T-helper 22 cell (primary cell): ENCODE measurements around the gene BLVRB.
A peak's percentile ranks its signal among the peaks of the same experiment; 100 is the strongest.
"Not testable (repeated sequence)": the region's sequence is repeated elsewhere in the genome, so short reads cannot be mapped to it uniquely, and the experiment has no call there.

Source experiments
- DNase-seq: peaks from one replicate; pipeline ENCODE4 v3.0.0-alpha.2; 2020; ENCODE audit warnings: low read depth

Gene BLVRB

DNA sequence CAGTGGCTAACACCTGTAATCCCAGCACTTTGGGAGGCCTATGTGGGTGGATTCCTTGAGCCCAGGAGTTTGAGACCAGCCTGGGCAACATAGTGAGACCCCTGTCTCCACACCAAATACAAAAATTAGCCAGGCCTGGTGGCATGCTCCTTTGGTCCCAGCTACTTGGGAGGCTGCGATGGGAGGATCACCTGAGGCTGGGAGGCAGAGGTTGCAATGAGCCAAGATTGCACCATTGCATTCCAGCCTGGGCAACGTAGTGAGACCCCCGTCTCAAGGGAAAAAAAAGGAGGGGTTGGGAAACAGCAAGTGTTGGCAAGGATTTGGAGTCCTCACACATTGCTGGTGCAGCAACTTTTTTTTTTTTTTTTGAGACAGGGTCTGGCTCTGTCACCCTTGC, 20.5 kb upstream of the BLVRB start:
- no peak for DNase-seq

DNA sequence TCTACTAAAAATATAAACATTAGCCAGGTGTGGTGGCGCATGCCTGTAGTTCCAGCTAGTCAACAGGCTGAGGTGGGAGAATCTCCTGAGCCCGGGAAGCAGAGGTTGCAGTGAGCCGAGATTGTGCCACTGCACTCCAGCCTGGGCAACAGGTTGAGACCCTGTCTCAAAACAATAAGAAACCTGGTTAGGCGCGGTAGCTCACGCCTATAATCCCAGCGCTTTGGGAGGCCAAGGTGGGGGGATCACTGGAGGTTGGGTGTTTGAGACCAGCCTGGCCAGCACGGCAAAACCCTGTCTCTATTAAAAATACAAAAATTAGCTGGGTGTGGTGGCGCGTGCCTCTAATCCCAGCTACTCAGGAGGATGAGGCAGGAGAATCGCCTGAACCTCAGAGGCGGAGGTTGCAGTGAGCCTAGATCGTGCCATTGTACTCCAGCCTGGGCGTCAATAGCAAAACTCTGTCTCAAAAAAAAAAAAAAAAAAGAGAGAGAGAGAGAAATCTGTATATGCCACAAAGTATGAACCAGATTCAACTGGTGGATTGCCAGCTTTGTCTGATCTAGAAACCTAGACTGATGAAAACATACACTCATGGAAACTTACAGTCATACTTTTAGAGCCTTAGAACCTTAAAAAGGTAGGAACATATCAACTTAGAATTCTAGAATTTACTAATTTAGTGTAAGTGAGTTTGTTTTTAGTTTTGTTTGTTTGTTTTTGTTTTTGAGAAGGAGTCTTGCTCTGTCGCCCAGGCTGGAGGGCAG, 10.5 kb upstream of the BLVRB start:
- DNase-seq: not testable (repeated sequence)

DNA sequence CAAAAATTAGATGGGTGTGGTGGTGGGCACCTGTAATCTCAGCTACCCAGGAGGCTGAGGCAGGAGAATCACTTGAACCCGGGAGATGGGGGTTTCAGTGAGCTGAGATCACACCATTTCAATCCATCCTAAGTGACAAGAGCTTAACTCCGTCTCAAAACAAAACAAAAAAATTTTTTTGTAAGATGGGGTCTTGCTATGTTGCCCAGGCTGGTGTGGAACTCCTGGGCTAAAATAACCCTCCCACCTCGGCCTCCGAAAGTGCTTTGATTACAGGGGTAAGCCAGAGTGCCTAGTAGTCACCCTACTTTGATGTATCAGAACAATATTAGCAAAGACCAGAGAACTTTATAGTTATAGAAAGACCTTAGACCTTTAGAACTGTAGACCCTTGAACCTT, 9.2 kb upstream of the BLVRB start:
- DNase-seq: no peak

DNA sequence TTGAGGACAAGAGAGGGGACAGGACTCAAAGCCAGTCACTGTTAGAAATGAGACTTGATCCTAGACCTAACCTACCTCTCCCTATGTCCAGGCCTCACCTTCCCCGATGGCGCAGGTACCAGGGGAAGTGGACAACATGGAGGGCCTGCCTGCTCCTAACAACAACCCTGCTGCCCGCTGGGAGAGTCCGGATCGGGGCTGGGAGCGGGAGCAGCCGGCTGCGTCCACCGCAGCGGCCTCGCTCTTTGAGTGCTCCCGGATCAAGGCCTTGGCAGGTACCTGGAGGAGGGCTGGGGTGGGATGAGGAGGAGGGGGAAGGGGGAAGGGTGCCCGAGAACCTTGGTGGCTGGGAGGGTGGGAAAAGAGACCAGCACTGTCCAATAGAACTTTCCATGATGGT, 7.0 kb upstream of the BLVRB start:
- no peak for DNase-seq

DNA sequence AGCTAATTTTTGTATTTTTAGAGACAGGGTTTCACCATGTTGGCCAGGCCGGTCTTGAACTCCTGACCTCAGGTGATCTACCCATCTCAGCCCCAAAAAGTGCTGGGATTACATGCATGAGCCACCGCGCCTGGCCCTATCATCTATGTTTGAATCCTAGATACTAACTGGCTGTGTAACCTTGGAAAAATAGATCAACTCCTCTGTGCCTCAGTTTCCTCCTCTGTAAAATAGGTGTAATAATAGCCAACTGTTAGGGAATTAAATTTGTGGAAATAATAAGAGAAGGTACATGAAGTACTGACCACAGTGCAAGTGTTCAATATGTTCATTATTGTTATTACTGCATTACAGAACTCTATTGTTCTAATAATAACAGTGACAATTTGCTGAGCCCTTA, 5.6 kb upstream of the BLVRB start:
- no peak for DNase-seq

DNA sequence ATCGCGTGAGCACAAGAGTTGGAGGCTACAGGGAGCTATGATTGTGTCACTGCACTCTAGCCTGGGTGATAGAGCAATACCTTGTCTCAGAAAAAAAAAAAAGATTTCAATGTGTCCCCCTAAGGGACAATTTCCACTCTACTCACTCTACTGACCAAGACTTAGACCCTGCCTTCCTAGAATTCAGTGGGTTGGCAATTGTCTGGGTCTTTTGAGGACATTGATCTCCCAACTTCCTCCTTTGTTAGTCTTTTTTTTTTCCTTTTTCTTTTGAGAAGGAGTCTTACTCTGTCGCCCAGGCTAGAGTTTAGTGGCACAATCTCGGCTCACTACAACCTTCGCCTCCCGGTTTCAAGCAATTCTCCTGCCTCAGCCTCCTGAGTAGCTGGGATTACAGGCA, 3.5 kb upstream of the BLVRB start:
- no peak for DNase-seq

DNA sequence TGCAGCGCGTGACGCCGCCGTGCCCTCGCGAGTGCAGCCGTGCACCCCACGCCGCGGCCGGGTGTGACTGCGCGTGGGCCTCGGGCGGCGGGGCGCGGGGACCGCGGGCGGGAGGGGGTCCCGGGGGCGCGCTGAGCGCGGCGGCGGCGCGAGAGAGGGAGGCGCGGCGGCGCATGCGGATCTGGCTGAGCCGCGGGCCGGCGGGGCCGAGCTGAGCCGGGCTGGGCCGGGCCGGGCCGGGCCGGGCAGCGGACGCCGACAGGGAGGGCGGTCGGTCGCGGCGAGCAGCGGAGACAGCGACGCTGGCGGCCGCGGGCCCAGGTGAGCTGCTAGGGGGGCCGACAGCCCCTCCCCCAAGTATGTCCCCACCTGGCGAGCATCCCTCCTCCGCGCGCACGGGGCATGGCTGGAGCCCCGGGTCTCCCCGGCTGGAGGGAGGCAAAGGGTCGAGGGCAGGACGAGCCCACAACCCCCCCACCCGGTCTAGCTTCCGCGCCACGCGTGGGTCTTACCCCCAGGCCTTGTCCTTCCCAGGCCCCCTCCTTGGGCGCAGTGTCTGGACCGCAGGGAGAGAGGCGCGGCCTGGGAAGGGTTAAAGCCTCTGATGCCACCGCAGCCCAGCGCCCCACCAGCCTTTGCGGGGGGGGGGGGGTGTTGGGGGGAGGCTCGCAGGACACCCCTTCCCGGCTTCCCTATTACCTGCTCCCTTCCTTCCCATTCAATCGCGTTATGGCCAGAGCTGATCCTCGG, 1.6 kb upstream of the BLVRB start, which contains the start of gene SPTBN4:
TSS of gene SPTBN4 (plus strand) at position 17 of the 750 bp plus-strand sequence. CDS start 5,621 bp downstream, outside the sequence.
- no peak for DNase-seq

DNA sequence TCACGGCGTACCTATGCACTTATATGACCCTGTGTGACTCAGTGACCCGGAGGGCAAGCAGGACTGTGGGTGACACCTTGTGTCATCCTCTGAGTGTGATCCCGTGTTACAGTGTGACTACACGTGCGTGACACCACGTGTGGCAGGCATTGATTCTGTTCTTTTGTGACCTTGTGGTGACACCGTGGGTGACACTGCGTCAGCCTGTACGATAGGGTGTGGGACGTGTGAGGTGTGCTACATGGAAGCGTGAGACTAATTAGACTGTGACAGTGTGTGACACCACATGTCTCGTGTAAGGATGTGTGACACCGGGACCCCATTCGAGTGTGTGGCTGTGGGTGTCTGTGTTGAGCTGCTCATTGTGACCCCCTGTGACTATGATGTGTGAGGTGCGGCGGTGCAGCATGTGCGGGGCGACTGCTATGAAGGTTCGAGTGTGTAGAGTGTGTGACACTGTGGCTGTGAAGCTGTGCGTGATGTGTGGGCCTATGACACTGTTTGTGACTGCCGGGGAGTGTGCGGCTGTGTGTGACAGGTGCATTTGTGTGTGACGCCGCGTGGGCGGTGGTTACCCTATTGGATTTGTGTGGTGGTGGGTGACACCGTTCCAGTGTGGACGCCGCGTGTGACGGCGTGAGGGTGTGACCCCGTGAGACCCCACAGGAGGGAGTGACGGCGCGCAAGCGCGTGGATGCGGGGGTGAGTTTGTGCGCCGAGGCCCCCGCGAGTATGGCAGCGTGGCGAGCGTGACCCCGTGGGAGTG, 857 bp upstream of the BLVRB start:
- DNase-seq: peak; percentile 76

DNA sequence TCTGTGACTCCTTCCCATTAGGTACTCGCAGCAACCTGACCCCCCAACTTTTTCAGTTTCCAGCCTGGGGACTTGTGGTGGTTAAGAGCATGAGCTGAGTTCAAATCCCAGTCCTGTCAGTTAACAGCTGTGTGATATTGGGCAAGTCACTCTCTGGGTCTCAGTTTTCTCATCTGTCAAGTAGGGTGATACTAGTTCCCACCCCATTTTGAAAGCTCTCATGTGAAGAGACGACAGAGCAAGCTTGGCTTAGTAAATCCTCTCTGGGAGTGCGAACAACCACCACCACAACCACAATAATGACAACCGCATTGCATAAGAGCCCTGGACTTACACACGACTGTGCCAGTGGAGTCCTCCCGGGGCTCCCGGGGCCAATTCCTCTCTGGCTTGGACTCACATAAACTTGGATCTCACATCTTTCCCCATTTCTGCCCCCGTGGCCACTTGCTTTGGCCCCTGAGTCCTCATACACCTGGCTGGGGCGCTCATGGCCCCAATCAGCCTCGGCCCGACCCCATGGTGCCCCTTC, 454 bp downstream of the BLVRB start:
- no peak for DNase-seq

DNA sequence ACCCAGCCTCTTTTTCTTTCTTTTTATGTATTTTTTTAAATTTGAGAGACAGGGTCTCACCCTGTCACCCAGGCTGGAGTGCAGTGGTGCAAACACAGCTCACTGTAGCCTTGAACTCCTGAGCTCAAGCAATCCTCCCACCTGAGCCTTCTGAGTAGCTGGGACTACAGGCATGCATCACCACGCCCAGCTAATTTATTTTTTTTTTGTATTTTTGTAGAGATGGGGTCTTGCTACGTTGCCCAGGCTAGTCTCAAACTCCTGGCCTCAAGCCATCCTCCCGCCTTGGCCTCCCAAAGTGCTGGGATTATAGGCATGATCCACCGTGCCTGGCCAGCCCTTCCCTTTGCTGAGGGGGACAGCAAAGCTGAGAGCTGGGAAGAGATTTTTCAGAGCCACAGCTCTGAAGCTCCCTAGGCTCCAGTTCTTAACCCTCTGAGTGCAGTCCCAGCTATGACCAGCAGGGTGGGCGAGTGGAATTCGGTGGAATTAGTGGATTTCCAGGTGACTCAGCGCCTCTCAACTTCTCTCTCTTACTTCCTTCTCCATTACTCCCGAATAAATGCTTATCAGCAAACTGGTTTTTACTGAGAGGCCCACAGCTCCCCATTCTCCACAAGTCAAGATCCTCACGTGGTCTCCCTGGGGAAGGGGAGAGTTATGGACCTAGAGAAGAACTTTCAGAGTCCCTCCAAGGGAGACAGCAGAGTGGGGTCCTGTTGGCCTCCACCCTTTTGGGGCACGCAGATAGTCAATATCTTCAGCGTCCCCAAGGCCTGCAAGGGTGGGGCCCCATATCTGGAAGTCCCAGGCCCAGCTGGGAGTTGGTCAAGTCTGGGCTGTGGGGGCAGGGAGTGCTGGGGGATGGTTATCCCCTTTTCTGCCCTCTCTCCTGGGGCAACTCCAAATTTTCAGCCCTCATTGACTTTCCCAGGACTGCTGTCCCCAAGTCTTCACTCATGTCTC, 1.2 kb downstream of the BLVRB start:
- DNase-seq: peak; percentile 33

DNA sequence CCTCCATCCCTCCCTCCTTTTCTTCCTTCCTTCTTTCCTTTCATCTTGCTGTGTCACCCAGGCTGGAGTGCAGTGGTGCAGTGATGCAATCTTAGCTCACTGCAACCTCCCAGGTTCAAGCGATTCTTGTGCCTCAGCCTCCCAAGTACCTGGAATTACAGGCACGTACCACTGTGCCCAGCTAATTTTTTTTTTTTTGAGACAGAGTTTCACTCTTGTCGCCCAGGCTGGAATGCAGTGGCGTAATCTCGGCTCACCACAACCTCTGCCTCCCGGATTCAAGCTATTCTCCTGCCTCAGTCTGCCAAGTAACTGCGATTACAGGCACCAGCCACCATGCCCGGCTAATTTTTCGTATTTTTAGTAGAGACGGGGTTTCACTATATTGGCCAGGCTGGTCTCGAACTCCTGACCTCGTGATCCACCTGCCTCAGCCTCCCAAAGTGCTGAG, 1.9 kb downstream of the BLVRB start:
- DNase-seq: not testable (repeated sequence)

DNA sequence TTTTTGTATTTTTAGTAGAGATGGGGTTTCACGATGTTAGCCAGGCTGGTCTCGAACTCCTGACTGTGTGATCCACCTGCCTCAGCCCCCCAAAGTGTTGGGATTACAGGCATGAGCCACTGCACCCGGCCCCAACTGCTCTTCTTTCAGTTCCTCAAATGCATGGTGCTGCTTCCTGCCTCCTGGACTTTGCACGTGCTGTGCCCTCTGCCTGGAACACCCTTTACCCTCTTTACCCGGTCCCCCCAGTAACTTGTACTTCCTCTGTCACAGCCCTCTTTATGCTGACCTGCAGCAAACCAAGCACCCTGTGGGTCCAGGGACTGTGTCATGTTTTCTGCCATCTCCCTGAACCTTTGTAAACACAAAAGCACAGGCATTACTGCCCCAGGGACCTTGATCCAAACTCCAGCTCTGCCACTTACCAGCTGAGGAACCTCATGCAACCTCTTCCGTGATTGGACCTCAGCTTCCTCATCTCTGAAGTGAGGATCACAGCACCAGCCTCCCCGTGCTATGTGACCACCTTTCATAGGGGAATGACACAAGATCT, 3.8 kb downstream of the BLVRB start:
- no peak for DNase-seq

DNA sequence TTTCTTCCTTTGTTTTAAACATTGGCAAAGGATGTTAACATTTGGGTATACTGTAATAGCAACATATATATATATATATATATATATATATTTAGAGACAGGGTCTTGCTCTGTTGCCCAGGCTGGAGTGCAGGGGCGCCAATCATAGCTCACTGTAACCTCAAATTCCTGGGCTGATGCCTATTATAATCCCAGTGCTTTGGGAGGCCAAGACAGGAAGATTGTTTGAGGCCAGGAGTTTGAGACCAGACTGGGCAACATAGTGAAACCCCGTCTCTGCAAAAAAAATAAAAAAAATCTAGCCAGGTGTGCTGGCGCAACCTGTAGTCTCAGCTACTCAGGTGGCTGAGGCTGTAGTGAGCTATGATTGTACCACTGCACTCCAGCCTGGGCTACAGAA, 5.4 kb downstream of the BLVRB start:
- no peak for DNase-seq

DNA sequence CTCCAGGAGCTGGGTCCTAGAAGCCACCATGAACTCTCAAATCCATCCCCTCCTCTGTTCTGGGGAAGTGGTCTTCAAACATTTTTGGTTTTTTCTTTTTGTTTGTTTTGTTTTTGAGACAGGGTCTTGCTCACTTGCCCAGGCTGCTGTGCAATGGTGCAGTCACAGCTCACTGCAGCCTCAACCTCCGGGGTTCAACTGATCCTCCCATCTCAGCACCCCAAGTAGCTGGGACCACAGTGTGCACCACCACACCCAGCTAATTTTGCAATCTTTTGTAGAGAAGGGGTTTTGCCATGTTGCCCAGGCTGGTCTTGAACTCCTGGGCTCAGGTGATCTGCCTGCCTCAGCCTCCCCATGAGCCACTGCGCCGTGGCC, 7.0 kb downstream of the BLVRB start:
- no peak for DNase-seq

DNA sequence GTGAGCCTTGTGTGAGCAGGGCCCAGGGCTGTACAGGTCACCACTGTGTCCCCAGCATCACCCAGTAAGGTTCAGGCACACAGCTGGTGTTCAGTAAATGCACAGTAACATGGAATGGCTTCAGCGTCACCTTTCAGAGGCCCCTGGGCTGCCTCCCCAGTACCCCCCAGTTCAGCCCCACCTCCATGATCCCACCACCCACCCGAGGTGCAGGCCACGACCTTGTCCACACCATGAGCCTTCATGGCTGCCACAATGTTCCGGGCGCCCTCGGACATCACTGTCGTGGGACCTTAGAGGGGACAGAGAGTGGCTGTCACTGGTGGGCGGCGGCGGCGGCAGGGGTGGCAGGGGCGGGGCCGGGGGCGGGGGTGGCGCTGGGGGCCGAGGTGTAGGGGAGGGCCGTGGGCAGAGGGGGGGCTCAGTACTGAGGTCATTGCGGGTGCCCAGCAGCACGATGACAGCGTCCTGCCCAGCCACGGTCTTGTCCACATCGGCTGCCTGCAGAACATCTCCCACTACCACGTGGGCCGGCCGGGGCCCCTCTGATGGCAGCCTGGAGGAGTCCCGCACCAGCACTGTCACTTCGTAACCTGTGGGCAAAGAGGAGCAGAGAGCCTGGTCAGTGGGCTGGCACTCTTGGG, 7.5 kb downstream of the BLVRB start:
- DNase-seq: no peak

DNA sequence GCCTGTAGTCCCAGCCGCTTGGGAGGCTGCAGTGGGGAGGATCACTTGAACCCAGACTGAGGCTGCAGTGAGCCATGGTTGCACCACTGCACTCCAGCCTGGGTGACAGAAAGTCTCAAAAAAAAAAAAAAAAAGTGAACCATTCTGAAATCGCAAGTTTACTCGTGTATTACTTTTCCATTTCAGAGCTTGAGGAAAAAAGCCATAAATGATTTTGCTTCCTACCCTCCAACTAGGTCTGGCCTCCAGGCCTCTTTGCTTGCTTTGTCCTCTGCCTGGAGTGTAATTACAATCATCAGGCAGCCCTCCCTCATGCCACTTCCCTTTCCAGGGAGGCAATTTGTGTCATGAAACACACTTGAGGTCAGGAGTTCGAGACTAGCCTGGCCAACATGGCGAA, 8.5 kb downstream of the BLVRB start:
- DNase-seq: no peak

DNA sequence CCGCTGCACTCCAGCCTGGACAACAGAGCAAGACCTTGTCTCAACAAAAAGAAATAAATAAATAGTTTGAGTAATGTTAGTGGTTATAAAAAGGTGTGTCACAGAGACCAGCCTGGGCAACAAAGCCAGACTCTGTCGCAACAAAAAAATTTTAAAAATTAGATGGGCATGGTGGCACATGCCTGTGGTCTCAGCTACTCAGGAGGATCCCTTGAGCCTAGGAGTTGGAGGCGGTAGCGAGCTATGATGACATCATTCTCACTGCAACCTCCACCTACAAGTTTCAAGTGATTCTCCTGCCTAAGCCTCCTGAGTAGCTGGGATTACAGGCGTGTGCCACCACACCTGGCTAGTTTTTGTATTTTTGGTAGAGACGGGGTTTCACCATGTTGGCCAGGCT, 11.6 kb downstream of the BLVRB start:
- not testable (repeated sequence) for DNase-seq

DNA sequence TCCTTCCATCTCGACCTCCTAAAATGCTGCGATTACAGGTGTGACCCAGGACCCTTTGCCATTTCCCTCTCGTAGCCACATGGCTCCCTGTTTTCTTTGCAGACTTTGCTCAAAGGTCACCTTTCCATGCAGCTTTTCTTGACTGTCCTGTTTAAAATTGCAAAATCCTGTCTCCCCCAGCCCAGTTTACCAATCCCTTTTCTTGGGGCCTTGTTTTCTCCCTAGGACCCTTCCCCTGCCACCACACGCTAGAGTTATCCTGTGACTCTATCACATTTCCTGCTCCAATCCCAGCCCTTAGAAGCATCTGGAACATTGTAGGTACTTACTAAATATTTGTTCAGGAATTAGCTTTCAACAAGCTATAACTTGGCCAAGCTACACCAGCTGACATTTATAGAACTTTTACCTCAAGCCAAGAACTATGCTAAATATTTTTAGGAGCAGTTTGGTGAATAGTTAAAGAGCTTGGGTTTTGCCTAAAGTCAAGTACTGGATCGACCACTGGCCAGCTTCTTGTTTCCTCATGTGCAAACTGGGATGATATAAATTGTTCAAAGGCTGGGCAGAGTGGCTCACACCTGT, 12.3 kb downstream of the BLVRB start:
- no peak for DNase-seq

DNA sequence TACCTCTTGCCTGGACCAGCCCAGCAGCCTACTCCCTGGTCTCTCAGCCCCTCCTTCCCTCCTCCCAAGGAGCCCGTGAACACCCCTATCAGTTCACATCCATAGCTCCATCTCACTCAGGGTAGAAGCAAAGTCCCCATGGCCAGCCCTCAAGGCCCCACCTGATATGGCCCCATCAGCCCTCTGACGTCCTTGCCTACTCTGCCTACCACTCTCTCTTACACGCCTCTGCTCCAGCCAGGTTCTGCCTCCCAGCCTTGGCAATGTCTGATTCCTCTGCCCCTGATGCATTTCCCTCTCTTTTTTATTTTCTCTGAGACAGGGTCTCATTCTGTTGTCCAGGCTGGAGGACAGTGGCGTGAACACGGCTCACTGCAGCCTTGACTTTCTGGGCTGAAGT, 13.5 kb downstream of the BLVRB start:
- DNase-seq: no peak

DNA sequence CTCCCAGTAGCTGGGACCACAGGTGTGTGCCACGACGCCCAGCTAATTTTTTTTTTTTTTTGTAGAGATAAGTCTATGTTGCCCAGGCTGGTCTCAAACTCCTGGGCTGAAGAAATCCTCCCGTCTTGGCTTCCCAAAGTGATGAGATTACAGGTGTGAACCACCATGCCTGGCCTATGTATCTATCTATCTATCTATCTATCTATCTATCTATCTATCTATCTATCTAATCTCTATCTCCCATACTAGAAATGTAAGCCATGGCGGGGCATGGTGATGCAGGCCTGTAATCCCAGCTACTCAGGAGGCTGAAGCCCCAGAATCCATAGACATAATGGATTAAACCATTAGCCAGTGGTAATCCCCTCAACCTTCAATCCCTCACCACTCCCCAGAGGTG, 14.9 kb downstream of the BLVRB start:
- DNase-seq: no peak
